HG03060 (cell line): ENCODE measurements around the gene IRS2.
"Not testable (repeated sequence)": the region's sequence is repeated elsewhere in the genome, so short reads cannot be mapped to it uniquely, and the experiment has no call there.

Experiments
- ATAC-seq: cut with Tn5 transposase; IDR thresholded peaks from one replicate; pipeline ENCODE4 v1.9.1; 2021; ENCODE audit warnings: low read depth, moderate number of reproducible peaks; ENCODE audit not compliant: unreplicated experiment

IRS2 gene

GRCh38 chr13:109735436-109735966 lies 50.9 kb downstream of the IRS2 start:
- no peak for ATAC-seq

- no peak for ATAC-seq
Observed at GRCh38 chr13:109734002-109734785, 52.2 kb downstream of the IRS2 start.

- no peak for ATAC-seq
Observed at GRCh38 chr13:109733550-109733949, 52.8 kb downstream of the IRS2 start.

- ATAC-seq, result not testable (repeated sequence)
Observed at GRCh38 chr13:109732470-109733170, 53.8 kb downstream of the IRS2 start.

- ATAC-seq, result no peak
Observed at GRCh38 chr13:109730812-109731335, 55.5 kb downstream of the IRS2 start.

GRCh38 chr13:109728791-109729731 lies 57.3 kb downstream of the IRS2 start:
- ATAC-seq, result no peak

- no peak for ATAC-seq
Observed at GRCh38 chr13:109728061-109728460, 58.3 kb downstream of the IRS2 start.

- no peak for ATAC-seq
Observed at GRCh38 chr13:109727251-109727650, 59.1 kb downstream of the IRS2 start.

GRCh38 chr13:109725995-109726637 lies 60.3 kb downstream of the IRS2 start:
- no peak for ATAC-seq

- no peak for ATAC-seq
Observed at GRCh38 chr13:109725297-109725696, 61.1 kb downstream of the IRS2 start.

GRCh38 chr13:109724603-109725002 lies 61.8 kb downstream of the IRS2 start:
- ATAC-seq, result no peak

GRCh38 chr13:109723046-109723445 lies 63.3 kb downstream of the IRS2 start:
- no peak for ATAC-seq

GRCh38 chr13:109722068-109722467 lies 64.3 kb downstream of the IRS2 start:
- no peak for ATAC-seq

- no peak for ATAC-seq
Observed at GRCh38 chr13:109720758-109721184, 65.6 kb downstream of the IRS2 start.

- no peak for ATAC-seq
Observed at GRCh38 chr13:109719962-109720646, 66.3 kb downstream of the IRS2 start.

- ATAC-seq, result no peak
Observed at GRCh38 chr13:109718726-109719125, 67.7 kb downstream of the IRS2 start.

- ATAC-seq, result no peak
Observed at GRCh38 chr13:109717686-109718085, 68.7 kb downstream of the IRS2 start.

- ATAC-seq, result no peak
Observed at GRCh38 chr13:109715902-109716301, 70.5 kb downstream of the IRS2 start.

- ATAC-seq, result no peak
Observed at GRCh38 chr13:109713681-109714080, 72.7 kb downstream of the IRS2 start.
